Esophagus muscularis mucosa (tissue), 4 donors: Measurements from ENCODE around the gene MICAL3. TPM values are rescaled to one million over a fixed set of nuclear protein-coding genes. Genes with fewer than 3 reads are reported as not detected.
A peak's percentile ranks its signal among the peaks of the same experiment; 100 is the strongest.

Experiments
- DNase-seq: peaks from one replicate; pipeline ENCODE4 v3.0.0-alpha.2; 2017; ENCODE audit errors: extremely low spot score
- H3K27ac ChIP-seq, 4 donors: fragments of 200-600 bp; sonication (generic); replicated peaks in 1 of 4; 1 replicate in 3 of 4; 2 replicates in 1 of 4; pipeline ENCODE4 v1.5.1; 2016 to 2019; ENCODE audit warnings: mild to moderate bottlenecking in 1 of 4
- H3K27me3 ChIP-seq, 4 donors: fragments of 200-600 bp; sonication (generic); one replicate each; pipeline versions ENCODE4 v1.5.1 to v1.6.0; 2016 to 2019
- H3K36me3 ChIP-seq, 4 donors: fragments of 200-600 bp; sonication (generic); one replicate each; pipeline ENCODE4 v1.5.1; 2016 to 2019
- H3K4me1 ChIP-seq, 4 donors: fragments of 200-600 bp; sonication (generic); one replicate each; pipeline ENCODE4 v1.5.1; 2016 to 2019
- H3K4me3 ChIP-seq, 4 donors: fragments of 200-600 bp; sonication (generic); 1 replicate in 2 of 4; 2 replicates in 2 of 4; pipeline ENCODE4 v1.5.1; 2016 to 2019; ENCODE audit warnings: mild to moderate bottlenecking in 4 of 4, moderate library complexity in 1 of 4
- H3K9me3 ChIP-seq, 4 donors: fragments of 200-600 bp; sonication (generic); 1 replicate in 3 of 4; 2 replicates in 1 of 4; pipeline ENCODE4 v1.5.1; 2016 to 2019
- CTCF ChIP-seq, 3 experiments: fragments of 200-600 bp in 2 of 3; fragments of 450-650 bp in 1 of 3; sonication (generic) in 2 of 3; IDR thresholded peaks; one replicate each; pipeline ENCODE4 v1.5.1; 2017 to 2019; ENCODE audit warnings: antibody characterized with exemption in 3 of 3, mild to moderate bottlenecking in 2 of 3, moderate library complexity in 1 of 3
- EP300 ChIP-seq: sonication (generic); formaldehyde crosslinking; IDR thresholded peaks from one replicate; pipeline ENCODE4 v1.6.1; 2017; ENCODE audit warnings: antibody characterized with exemption
- POLR2A ChIP-seq: fragments of 450-650 bp; IDR thresholded peaks from one replicate; pipeline ENCODE4 v1.6.1; 2017; ENCODE audit warnings: antibody characterized with exemption, moderate library complexity, mild to moderate bottlenecking, low read depth
- POLR2AphosphoS5 ChIP-seq, 2 donors: sonication (generic); formaldehyde crosslinking; IDR thresholded peaks; one replicate each; pipeline ENCODE4 v1.6.1; 2017; ENCODE audit warnings: antibody characterized with exemption in 2 of 2
- WGBS: methylation state at CpG from one replicate; pipeline ENCODE4 v1.1.5; 2018; 5-methylcytosine and 5-hydroxymethylcytosine counted together
- intact Hi-C: fragments of 100-400 bp; cut with DNase I; formaldehyde crosslinking; loops from one replicate; pipeline ENCODE4 v1.15.1; 2023
- total RNA-seq, 4 donors: library from RNA; depleted of rRNA; stranded (reverse); fragments of >200 nt; gene quantifications; one replicate each; pipeline versions ENCODE4 v1.1.0 to v1.2.1, GENCODE V29; 2016

MICAL3 gene
- total RNA-seq, 4 donors from 2014 or later: 35.1 to 91.8 (median 67.8) TPM

- WGBS: 67% methylated on average over 10 of the region's 11 CpGs
- Histone ChIP-seq H3K27ac (peak overlapping the region; percentile 54 to 65 (median 58)), H3K9me3 (no peaks in the 10 kb centered on the region), H3K27me3 (no peaks in the 10 kb centered on the region), H3K36me3 (no peaks in the 10 kb centered on the region), H3K4me1 (peaks cover 52 to 87% (median 76%) of the 10 kb centered on the region in 4 donors), H3K4me3 (no peak overlapping the region)
- intact Hi-C loops: no loop called here
- peak; percentile 37 to 59 for TF ChIP-seq POLR2AphosphoS5 (IDR thresholded peaks at IDR 0.05)
- no peak for TF ChIP-seq CTCF (IDR thresholded peaks at IDR 0.05)
- peak; percentile 30 for TF ChIP-seq EP300
- TF ChIP-seq POLR2A: no peak
- DNase-seq: no peak
Observed at GRCh38 chr22:17969701-17970113, 54.7 kb downstream of the MICAL3 start.

DNA sequence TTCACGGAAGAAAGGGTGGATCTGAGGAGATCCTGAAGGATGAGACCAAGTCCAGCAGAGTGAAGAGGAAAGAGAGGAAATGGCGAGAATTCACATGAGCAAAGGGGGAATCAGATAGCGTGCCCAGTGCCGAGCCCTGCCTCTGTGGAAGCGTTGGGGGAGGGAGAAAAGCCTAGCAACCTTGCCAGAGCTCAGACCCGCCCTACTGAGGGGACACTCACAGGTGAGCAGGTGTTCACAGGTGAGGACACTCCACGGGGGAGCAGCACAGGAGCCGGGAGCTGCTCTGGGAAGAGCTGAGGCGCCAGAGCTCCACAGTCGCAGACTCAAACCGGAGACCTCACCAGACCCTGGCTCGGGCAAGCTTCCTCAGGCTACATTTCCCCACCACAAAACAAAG is 56.2 kb downstream of the MICAL3 start:
- H3K27me3 ChIP-seq: no peaks in the 10 kb centered on the region
- no peak for DNase-seq
- no peak overlapping the region for H3K27ac ChIP-seq
- intact Hi-C loops: no loop called here
- H3K4me1 ChIP-seq: peaks cover 57 to 87% (median 76%) of the 10 kb centered on the region in 4 donors
- TF ChIP-seq POLR2AphosphoS5 (IDR thresholded peaks at IDR 0.05): no peak
- TF ChIP-seq POLR2A: no peak
- TF ChIP-seq EP300: no peak
- no peak for TF ChIP-seq CTCF (IDR thresholded peaks at IDR 0.05)
- H3K9me3 ChIP-seq: no peaks in the 10 kb centered on the region
- WGBS: 91% methylated on average over 12 of the region's 12 CpGs
- no peak overlapping the region for H3K4me3 ChIP-seq
- no peaks in the 10 kb centered on the region for H3K36me3 ChIP-seq

GRCh38 chr22:17966403-17966717 is 58.0 kb downstream of the MICAL3 start:
- H3K9me3 ChIP-seq: no peaks in the 10 kb centered on the region
- no peak for DNase-seq
- 62% methylated on average over 2 of the region's 2 CpGs for WGBS
- no peak overlapping the region for H3K4me3 ChIP-seq
- intact Hi-C loops: no loop called here
- H3K36me3 ChIP-seq: no peaks in the 10 kb centered on the region
- no peak for TF ChIP-seq EP300
- TF ChIP-seq POLR2AphosphoS5 (IDR thresholded peaks at IDR 0.05): no peak
- no peak for TF ChIP-seq CTCF (IDR thresholded peaks at IDR 0.05)
- no peak for TF ChIP-seq POLR2A
- H3K4me1 ChIP-seq: peaks cover 45 to 78% (median 58%) of the 10 kb centered on the region in 4 donors
- no peaks in the 10 kb centered on the region for H3K27me3 ChIP-seq
- no peak overlapping the region for H3K27ac ChIP-seq

DNA sequence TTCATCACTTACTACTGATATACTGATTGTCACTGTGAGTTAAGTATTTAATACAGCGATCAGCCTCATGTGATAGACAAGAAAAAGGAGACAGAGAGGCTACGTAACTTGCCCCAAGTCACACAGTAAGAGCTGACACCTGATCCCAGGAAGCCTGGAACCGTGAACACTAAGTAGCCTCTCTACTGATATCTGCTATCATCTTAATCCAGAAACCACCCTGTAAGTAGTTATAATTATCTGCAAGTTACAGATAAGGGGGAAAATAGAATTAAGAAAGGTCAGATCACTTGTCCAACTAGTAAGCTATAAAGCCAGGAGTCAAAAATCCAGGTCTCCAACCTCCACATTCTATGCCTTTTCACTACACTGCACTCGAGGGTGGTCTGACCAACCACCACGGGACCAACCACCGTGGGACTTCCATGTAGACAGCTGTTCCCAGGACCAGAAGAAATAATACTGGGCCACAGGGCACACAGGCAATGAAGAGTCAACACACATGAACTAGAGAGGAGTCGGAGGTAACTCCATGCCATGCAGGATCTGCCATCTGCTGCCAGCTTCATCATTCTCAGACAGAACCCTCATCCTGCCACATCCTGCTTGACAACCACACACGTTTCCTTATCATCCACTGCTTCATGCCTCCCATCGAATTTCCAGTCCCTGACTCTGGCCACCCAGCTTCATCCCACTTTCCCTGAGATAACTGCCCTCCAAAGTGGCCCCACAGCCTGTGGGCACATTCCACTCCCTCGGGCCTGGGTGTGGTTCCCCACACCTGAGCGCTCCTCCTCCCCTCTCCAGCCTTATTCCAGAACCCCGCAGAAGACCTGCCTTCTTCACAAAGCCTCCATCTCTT is 58.6 kb downstream of the MICAL3 start:
- Histone ChIP-seq H3K9me3 (no peaks in the 10 kb centered on the region), H3K4me3 (no peak overlapping the region), H3K36me3 (no peaks in the 10 kb centered on the region), H3K27me3 (no peaks in the 10 kb centered on the region), H3K4me1 (peaks cover 44 to 78% (median 55%) of the 10 kb centered on the region in 4 donors), H3K27ac (no peak overlapping the region)
- intact Hi-C loops: no loop called here
- TF ChIP-seq POLR2A: no peak
- TF ChIP-seq CTCF (IDR thresholded peaks at IDR 0.05): no peak
- no peak for TF ChIP-seq POLR2AphosphoS5 (IDR thresholded peaks at IDR 0.05)
- TF ChIP-seq EP300: no peak
- DNase-seq: no peak
- 83% methylated on average over 12 of the region's 12 CpGs for WGBS

DNA sequence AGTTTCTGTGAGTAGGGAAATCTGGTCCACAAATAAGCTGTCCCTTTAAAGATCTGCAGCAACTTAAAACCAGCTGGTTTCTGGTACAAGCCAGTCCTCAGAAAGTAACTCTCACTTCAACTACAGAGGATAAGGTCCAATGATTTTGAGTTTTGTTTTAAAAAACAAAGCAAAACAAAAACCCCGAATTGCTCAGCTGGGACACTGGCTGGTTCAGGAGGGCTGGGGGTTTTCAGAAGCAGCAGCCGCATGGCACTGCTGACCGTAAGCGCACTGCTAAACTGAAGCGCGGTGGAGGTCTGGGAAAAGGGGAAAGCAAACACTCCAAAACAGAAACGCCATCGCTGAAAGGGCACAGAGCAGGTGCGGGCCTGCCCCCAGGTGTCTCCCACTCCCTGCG is 59.7 kb downstream of the MICAL3 start:
- Histone ChIP-seq H3K36me3 (no peaks in the 10 kb centered on the region), H3K27me3 (no peaks in the 10 kb centered on the region), H3K4me1 (peaks cover 33 to 78% (median 50%) of the 10 kb centered on the region in 4 donors), H3K27ac (peak overlapping the region; percentile 46 to 65 (median 56)), H3K4me3 (no peak overlapping the region), H3K9me3 (no peaks in the 10 kb centered on the region)
- WGBS: 84% methylated on average over 10 of the region's 10 CpGs
- DNase-seq: no peak
- TF ChIP-seq EP300 (no peak), CTCF (IDR thresholded peaks at IDR 0.05) (no peak), POLR2AphosphoS5 (IDR thresholded peaks at IDR 0.05) (no peak), POLR2A (no peak)
- intact Hi-C loops: no loop called here
